OCI-M1 (cell line): ENCODE measurements around the gene OR4B1.

ENCODE experiments used
- DNase-seq: peaks from one replicate; lab custom pipeline; 2025; lab: John Stamatoyannopoulos, UW

Gene OR4B1

GRCh38 chr11:48261600-48261999, 45.0 kb downstream of the OR4B1 start:
- no peak for DNase-seq

- no peak for DNase-seq
Measured at GRCh38 chr11:48263423-48263911, 46.9 kb downstream of the OR4B1 start, which contains the start of gene OR4X1. OR4X1 (plus strand) TSS chr11:48263861; CDS start chr11:48263861, 0 bp downstream.
